ENCODE results near the gene SNRPB. TPM values are rescaled to one million over a fixed set of nuclear protein-coding genes. Genes with fewer than 3 reads are reported as not detected.

SNRPB gene
- total and polyA plus RNA-seq, 2 of the 13 experiments (the other 11 are each of a cell fraction or from before 2014, with no cell fraction given), result 473 to 844 TPM

DNA sequence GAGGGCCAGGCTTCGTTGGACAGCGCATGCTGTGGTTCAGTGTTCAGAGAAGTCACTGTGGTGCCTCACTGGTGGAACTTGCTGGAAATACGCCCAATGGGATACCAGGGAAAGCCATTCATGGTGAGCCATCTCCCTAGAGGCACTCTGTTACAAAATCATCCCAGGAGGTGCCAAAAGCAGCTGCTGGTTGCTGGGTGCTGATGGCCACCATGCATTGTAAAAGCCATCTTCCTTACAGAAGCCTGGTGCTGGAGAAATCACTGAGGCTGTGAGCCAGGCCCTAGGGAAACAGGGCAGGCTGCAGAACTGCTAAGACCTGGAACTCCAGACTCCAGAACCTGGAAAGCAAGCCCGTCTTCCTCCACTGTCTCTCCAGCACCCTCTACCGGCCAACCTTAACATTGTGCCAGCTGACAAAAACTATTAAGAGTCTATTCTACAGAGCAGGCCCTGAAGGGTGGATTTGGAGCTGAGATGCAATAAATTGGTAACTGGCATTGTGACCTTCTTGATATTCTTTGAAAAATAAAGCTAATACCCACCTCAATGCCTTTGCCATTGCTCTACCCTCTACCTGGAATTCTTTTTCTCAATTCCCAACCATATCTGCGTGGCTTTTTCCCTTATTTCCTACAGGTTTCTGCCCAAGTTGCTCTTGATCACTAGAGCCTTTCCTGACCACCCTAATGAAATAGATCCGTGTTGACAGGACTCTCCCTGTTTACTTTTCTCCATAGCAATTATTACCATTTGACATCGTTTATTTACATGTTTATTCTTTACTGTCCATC, 18.5 kb downstream of the SNRPB start (continued):
- TF ChIP-seq THRA (CRISPR knock-in tag; IDR thresholded peaks at IDR 0.05; ENCODE audit: borderline replicate concordance) (0 out of 2 replicates have a peak, but pooled peaks have one; percentile 14), ZNF414 (CRISPR knock-in tag; IDR thresholded peaks at IDR 0.05) (0 out of 2 replicates have a peak, but pooled peaks have one; percentile 2), SIN3B (IDR thresholded peaks at IDR 0.05; ENCODE audit: low read length) (0 out of 2 replicates have a peak, but pooled peaks have one; percentile 58), HNF1B (CRISPR knock-in tag; IDR thresholded peaks at IDR 0.05) (peak; percentile 74; the same call in 1 of the 2 replicates), ZSCAN9 (CRISPR knock-in tag; IDR thresholded peaks at IDR 0.05; ENCODE audit: borderline replicate concordance) (0 out of 2 replicates have a peak, but pooled peaks have one; percentile 59), ZBTB2 (CRISPR knock-in tag; IDR thresholded peaks at IDR 0.05; ENCODE audit: low read depth) (no peak), MTERF4 (CRISPR knock-in tag; IDR thresholded peaks at IDR 0.05) (0 out of 2 replicates have a peak, but pooled peaks have one; percentile 44), MED1 (CRISPR knock-in tag; IDR thresholded peaks at IDR 0.05) (no peak), RAD21 (CRISPR knock-in tag; IDR thresholded peaks at IDR 0.05) (peak; percentile 49; the same call in 1 of the 2 replicates), REPIN1 (CRISPR knock-in tag; IDR thresholded peaks at IDR 0.05; ENCODE audit: borderline replicate concordance, low read depth) (peak; percentile 24; the same call in 1 of the 2 replicates), ZFP37 (CRISPR knock-in tag; IDR thresholded peaks at IDR 0.05; ENCODE audit: borderline replicate concordance) (peak; percentile 49; the same call in 1 of the 2 replicates), BCL6 (CRISPR knock-in tag; IDR thresholded peaks at IDR 0.05) (peak; percentile 74), ZBTB8A (CRISPR knock-in tag; IDR thresholded peaks at IDR 0.05; ENCODE audit: borderline replicate concordance, low read depth) (no peak)
- TF ChIP-seq, protein P1, sequence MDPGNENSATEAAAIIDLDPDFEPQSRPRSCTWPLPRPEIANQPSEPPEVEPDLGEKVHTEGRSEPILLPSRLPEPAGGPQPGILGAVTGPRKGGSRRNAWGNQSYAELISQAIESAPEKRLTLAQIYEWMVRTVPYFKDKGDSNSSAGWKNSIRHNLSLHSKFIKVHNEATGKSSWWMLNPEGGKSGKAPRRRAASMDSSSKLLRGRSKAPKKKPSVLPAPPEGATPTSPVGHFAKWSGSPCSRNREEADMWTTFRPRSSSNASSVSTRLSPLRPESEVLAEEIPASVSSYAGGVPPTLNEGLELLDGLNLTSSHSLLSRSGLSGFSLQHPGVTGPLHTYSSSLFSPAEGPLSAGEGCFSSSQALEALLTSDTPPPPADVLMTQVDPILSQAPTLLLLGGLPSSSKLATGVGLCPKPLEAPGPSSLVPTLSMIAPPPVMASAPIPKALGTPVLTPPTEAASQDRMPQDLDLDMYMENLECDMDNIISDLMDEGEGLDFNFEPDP (CRISPR knock-in tag; conservative IDR thresholded peaks at IDR 0.05), result 0 out of 2 replicates have a peak, but pooled peaks have one; percentile 64
- TF ChIP-seq, protein P2, sequence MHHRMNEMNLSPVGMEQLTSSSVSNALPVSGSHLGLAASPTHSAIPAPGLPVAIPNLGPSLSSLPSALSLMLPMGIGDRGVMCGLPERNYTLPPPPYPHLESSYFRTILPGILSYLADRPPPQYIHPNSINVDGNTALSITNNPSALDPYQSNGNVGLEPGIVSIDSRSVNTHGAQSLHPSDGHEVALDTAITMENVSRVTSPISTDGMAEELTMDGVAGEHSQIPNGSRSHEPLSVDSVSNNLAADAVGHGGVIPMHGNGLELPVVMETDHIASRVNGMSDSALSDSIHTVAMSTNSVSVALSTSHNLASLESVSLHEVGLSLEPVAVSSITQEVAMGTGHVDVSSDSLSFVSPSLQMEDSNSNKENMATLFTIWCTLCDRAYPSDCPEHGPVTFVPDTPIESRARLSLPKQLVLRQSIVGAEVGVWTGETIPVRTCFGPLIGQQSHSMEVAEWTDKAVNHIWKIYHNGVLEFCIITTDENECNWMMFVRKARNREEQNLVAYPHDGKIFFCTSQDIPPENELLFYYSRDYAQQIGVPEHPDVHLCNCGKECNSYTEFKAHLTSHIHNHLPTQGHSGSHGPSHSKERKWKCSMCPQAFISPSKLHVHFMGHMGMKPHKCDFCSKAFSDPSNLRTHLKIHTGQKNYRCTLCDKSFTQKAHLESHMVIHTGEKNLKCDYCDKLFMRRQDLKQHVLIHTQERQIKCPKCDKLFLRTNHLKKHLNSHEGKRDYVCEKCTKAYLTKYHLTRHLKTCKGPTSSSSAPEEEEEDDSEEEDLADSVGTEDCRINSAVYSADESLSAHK (CRISPR knock-in tag; IDR thresholded peaks at IDR 0.05; ENCODE audit: borderline replicate concordance), result no peak
